ENCODE results near the gene CARMIL3. TPM values are rescaled to one million over a fixed set of nuclear protein-coding genes. Genes with fewer than 3 reads are reported as not detected.

The CARMIL3 gene
- total and polyA plus RNA-seq, 3 experiments from 2014 or later = 0.14 to 1.5 (median 1.2) TPM

DNA sequence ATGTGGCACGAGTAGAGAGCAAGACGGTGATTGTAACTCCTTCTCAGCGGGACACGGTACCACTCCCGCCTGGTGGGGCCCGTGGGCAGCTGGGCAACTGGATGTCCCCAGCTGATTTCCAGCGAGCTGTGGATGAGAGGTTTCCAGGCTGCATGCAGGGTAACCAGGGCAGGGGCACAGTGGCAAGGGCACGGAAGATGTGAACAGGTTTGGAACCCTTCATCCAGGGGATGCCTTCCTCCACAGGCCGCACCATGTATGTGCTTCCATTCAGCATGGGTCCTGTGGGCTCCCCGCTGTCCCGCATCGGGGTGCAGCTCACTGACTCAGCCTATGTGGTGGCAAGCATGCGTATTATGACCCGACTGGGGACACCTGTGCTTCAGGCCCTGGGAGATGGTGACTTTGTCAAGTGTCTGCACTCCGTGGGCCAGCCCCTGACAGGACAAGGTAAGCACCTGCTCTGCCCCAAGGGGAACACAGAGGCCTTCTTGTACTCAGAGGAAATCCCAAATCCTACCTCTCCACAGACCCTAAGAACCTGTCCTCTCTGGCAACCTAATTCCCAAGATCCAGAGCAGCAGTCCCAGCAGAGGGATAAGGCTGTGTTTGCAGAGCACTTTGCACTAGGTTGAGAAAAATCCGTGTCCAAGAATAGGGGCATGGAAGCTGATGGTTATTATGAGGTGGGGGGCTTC is 46.6 kb downstream of the CARMIL3 start:
- no peak overlapping the region for H3K4me3 ChIP-seq (ENCODE audit: low read length)
- peaks cover 15% of the 10 kb centered on the region for H3K4me1 ChIP-seq (ENCODE audit: insufficient read depth, low read length)
- POLR2A ChIA-PET = no interaction called here
- Mint-ChIP-seq H3K4me1 (peaks cover 20 to 23% (median 22%) of the 10 kb centered on the region in 3 donors), H3K9me3 (no peaks in the 10 kb centered on the region), H3K27me3 (no peaks in the 10 kb centered on the region), H3K4me3 (no peak overlapping the region), H3K36me3 (peaks cover 3 to 57% (median 12%) of the 10 kb centered on the region in 3 donors), H3K27ac (peak overlapping the region in 1 of 8 donors; percentile 54)
- no peaks in the 10 kb centered on the region for H3K9me3 ChIP-seq (ENCODE audit: low read length)
- no peaks in the 10 kb centered on the region for H3K36me3 ChIP-seq (ENCODE audit: insufficient read depth, low read length)
- no peaks in the 10 kb centered on the region for H3K27me3 ChIP-seq (ENCODE audit: insufficient read depth, low read length, poor library complexity, severe bottlenecking)
- CTCF ChIA-PET = interaction anchor here (1.2 to 12.1 kb wide), 2 partner anchors 7 to 15 kb away, joined by 4 to 185 read pairs; no protein-coding TSS in a partner anchor
- no peak overlapping the region for H3K27ac ChIP-seq (ENCODE audit: low read depth, low read length)
- no peak for DNase-seq

DNA sequence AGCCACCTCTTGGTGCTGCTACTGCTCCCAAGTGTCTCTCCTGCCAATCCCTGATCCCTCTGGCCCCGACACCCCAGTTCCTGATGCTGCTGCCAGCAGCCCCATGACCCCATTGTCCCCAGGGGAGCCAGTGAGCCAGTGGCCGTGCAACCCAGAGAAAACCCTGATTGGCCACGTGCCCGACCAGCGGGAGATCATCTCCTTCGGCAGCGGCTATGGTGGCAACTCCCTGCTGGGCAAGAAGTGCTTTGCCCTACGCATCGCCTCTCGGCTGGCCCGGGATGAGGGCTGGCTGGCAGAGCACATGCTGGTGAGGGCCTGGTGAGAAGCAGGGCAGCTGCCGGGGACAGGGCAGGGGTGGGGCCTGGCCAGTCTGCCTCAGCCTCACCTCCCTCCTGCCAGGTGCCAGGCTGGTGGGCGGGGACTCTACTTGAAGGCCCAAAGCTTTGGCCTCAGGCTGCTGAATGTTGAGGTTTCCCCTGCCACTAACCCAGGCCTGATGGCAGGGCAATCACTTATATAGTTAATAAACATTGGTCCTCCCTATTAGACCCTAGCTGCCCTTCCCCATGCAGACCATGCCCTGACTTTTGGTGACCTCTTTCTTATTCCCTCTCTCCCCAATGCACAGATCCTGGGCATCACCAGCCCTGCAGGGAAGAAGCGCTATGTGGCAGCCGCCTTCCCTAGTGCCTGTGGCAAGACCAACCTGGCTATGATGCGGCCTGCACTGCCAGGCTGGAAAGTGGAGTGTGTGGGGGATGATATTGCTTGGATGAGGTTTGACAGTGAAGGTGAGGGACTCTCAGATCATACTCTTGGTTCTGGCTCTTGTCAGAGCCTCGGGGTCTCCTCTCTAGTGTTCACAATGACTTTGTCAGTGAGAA is 47.4 kb downstream of the CARMIL3 start:
- Histone ChIP-seq H3K4me1 (ENCODE audit: insufficient read depth, low read length) (peaks cover 10% of the 10 kb centered on the region), H3K4me3 (ENCODE audit: low read length) (no peak overlapping the region), H3K9me3 (ENCODE audit: low read length) (no peaks in the 10 kb centered on the region), H3K36me3 (ENCODE audit: insufficient read depth, low read length) (peaks cover 6% of the 10 kb centered on the region), H3K27me3 (ENCODE audit: insufficient read depth, low read length, poor library complexity, severe bottlenecking) (no peaks in the 10 kb centered on the region), H3K27ac (ENCODE audit: low read depth, low read length) (no peak overlapping the region)
- H3K4me3 Mint-ChIP-seq = no peak overlapping the region
- peaks cover 15 to 19% (median 17%) of the 10 kb centered on the region in 3 donors for H3K4me1 Mint-ChIP-seq
- POLR2A ChIA-PET = no interaction called here
- peaks cover 3 to 63% (median 14%) of the 10 kb centered on the region in 3 donors for H3K36me3 Mint-ChIP-seq
- no peaks in the 10 kb centered on the region for H3K9me3 Mint-ChIP-seq
- no peaks in the 10 kb centered on the region for H3K27me3 Mint-ChIP-seq
- CTCF ChIA-PET = interaction anchor here (1.2 to 12.1 kb wide), 2 partner anchors 6 to 15 kb away, joined by 4 to 185 read pairs; no protein-coding TSS in a partner anchor
- no peak for DNase-seq
- peak overlapping the region in 2 of 8 donors; percentile 54 to 91 for H3K27ac Mint-ChIP-seq

DNA sequence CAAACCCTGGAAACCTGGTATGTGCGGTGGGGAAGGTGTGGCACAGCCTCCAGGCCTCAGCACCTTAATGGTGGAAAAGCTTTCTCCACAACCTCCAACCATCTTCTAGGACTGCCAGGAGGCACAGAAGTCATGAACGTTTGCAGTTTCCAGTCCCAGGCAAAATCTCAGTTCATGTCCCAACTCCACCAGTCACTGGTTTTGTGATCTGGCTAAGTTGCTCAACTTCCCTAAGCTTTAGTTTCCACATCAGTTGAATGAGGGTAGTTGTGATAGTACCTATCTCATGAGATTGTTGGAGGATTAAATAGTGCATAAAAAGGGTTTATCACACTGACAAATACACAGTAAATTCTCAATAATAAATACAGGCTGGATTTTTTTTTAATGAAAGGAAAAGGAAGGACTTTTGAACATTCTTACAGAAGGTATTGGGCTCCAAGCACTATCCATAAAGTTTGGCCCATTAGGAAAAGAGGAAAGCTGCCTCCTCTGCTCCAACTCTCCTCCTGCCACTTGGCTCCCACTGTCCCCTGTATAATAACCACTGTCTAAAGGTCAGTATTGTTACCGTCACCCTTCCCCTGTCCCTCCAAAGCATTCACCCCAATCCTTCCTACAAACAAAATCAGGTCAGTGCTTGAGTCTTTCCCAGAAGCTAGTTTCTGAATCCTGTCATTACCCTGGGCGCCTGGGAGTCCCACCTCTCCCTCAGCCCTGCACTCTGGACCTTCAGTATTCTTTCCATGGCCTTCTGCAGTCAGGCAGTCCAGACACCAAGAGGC is 48.6 kb downstream of the CARMIL3 start:
- peaks cover 6% of the 10 kb centered on the region for H3K36me3 ChIP-seq (ENCODE audit: insufficient read depth, low read length)
- peaks cover 6% of the 10 kb centered on the region for H3K4me1 ChIP-seq (ENCODE audit: insufficient read depth, low read length)
- no peak for DNase-seq
- Mint-ChIP-seq H3K4me1 (peaks cover 9 to 10% (median 9%) of the 10 kb centered on the region in 3 donors), H3K9me3 (no peaks in the 10 kb centered on the region), H3K27ac (peak overlapping the region in 3 of 8 donors; percentile 18 to 88 (median 85)), H3K4me3 (no peak overlapping the region), H3K27me3 (no peaks in the 10 kb centered on the region), H3K36me3 (peaks cover 3 to 64% (median 13%) of the 10 kb centered on the region in 3 donors)
- H3K9me3 ChIP-seq (ENCODE audit: low read length) = no peaks in the 10 kb centered on the region
- no peak overlapping the region for H3K4me3 ChIP-seq (ENCODE audit: low read length)
- no peak overlapping the region for H3K27ac ChIP-seq (ENCODE audit: low read depth, low read length)
- POLR2A ChIA-PET = no interaction called here
- no peaks in the 10 kb centered on the region for H3K27me3 ChIP-seq (ENCODE audit: insufficient read depth, low read length, poor library complexity, severe bottlenecking)
- CTCF ChIA-PET = interaction anchor here (1.2 to 11.6 kb wide), 2 partner anchors 7 to 8 kb away, joined by 6 to 185 read pairs; partner anchors contain the start of gene PCK2

DNA sequence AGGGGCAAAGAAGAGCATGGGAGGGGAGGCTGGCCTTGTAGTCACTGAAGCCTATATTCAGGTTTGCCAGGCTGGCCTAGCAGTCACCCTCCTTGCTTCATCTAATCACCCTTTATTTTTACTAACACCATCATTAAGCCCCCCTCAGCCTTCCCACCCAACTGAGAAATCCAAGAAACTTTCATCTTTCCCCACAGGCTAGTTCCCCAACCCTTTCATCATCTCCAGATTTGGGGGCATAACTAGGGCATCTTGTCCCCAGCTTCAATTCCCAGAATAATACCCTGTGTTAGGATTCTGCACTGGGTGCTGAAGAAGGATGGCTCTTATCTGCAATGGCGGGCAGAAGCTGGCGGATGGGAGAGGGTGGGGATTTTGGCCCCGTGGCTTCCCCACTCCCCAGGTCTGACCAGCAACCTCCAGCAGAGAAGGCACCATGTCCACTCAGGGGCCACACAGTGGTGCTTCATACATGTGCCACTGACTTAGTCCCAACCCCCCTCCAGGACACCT is 49.2 kb downstream of the CARMIL3 start:
- H3K4me3 Mint-ChIP-seq = no peak overlapping the region
- H3K27ac Mint-ChIP-seq = peak overlapping the region in 3 of 8 donors; percentile 39 to 85 (median 82)
- Histone ChIP-seq H3K27me3 (ENCODE audit: insufficient read depth, low read length, poor library complexity, severe bottlenecking) (no peaks in the 10 kb centered on the region), H3K27ac (ENCODE audit: low read depth, low read length) (no peak overlapping the region), H3K4me3 (ENCODE audit: low read length) (no peak overlapping the region), H3K36me3 (ENCODE audit: insufficient read depth, low read length) (peaks cover 6% of the 10 kb centered on the region), H3K9me3 (ENCODE audit: low read length) (no peaks in the 10 kb centered on the region), H3K4me1 (ENCODE audit: insufficient read depth, low read length) (no peaks in the 10 kb centered on the region)
- CTCF ChIA-PET = interaction anchor here (1.2 to 11.6 kb wide), 2 partner anchors 7 to 8 kb away, joined by 6 to 185 read pairs; partner anchors contain the start of gene PCK2
- H3K9me3 Mint-ChIP-seq = no peaks in the 10 kb centered on the region
- no peaks in the 10 kb centered on the region for H3K27me3 Mint-ChIP-seq
- POLR2A ChIA-PET = no interaction called here
- peaks cover 3 to 62% (median 13%) of the 10 kb centered on the region in 3 donors for H3K36me3 Mint-ChIP-seq
- peaks cover 3 to 5% (median 4%) of the 10 kb centered on the region in 3 donors for H3K4me1 Mint-ChIP-seq
- DNase-seq = no peak

DNA sequence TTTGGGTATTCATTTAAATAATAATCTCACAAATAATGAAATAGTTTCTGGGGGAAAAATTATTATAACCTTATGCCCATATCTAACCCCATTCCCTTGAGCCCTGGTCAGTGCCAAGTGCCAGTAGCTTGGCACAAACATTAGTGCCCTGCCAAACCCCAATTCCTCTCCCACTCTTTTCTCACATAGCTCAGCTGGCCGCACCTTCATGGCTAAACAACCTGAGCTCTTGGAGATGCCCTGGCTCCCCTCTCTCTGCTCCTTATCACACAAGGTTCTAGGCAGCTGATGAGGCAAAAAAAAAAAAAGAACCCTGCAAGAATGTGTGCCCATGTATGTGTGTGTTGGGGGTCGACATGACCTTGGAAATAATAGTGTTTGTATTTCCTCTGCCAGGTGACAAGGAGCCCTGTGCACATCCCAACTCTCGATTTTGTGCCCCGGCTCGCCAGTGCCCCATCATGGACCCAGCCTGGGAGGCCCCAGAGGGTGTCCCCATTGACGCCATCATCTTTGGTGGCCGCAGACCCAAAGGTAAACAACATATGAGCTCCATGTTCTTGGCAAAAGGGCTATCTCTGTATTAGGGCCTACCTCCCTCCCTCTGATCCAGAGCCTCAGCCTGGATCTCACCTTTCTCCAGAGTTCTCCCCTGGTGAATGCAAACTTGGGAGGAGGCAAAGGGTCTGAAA is 50.7 kb downstream of the CARMIL3 start:
- no peaks in the 10 kb centered on the region for H3K27me3 Mint-ChIP-seq
- no peak overlapping the region for H3K27ac Mint-ChIP-seq
- Histone ChIP-seq H3K4me3 (ENCODE audit: low read length) (no peak overlapping the region), H3K4me1 (ENCODE audit: insufficient read depth, low read length) (no peaks in the 10 kb centered on the region), H3K9me3 (ENCODE audit: low read length) (no peaks in the 10 kb centered on the region), H3K27ac (ENCODE audit: low read depth, low read length) (no peak overlapping the region), H3K36me3 (ENCODE audit: insufficient read depth, low read length) (peaks cover 6% of the 10 kb centered on the region), H3K27me3 (ENCODE audit: insufficient read depth, low read length, poor library complexity, severe bottlenecking) (no peaks in the 10 kb centered on the region)
- no peaks in the 10 kb centered on the region for H3K9me3 Mint-ChIP-seq
- ChIA-PET POLR2A (interaction anchor here (0.5 to 0.7 kb wide), 2 partner anchors 25 to 230 kb away, joined by 4 read pairs; no protein-coding TSS in a partner anchor), CTCF (interaction anchor here (1.0 to 11.6 kb wide), 2 partner anchors 9 to 44 kb away, joined by 3 to 185 read pairs; partner anchors contain the start of gene PCK2)
- peaks cover 3 to 59% (median 13%) of the 10 kb centered on the region in 3 donors for H3K36me3 Mint-ChIP-seq
- H3K4me1 Mint-ChIP-seq = no peaks in the 10 kb centered on the region
- H3K4me3 Mint-ChIP-seq = no peak overlapping the region
- DNase-seq = no peak

DNA sequence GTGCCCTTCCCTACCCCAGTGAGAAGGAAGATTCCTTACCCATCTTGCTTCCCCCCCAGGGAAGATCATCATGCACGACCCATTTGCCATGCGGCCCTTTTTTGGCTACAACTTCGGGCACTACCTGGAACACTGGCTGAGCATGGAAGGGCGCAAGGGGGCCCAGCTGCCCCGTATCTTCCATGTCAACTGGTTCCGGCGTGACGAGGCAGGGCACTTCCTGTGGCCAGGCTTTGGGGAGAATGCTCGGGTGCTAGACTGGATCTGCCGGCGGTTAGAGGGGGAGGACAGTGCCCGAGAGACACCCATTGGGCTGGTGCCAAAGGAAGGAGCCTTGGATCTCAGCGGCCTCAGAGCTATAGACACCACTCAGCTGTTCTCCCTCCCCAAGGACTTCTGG is 51.6 kb downstream of the CARMIL3 start:
- Mint-ChIP-seq H3K9me3 (no peaks in the 10 kb centered on the region), H3K27ac (peak overlapping the region in 1 of 8 donors; percentile 50), H3K4me3 (no peak overlapping the region), H3K36me3 (peaks cover 3 to 54% (median 13%) of the 10 kb centered on the region in 3 donors), H3K4me1 (peaks cover under 1 to 4% (median 2%) of the 10 kb centered on the region in 3 donors), H3K27me3 (no peaks in the 10 kb centered on the region)
- Histone ChIP-seq H3K4me1 (ENCODE audit: insufficient read depth, low read length) (peaks cover 1% of the 10 kb centered on the region), H3K27me3 (ENCODE audit: insufficient read depth, low read length, poor library complexity, severe bottlenecking) (no peaks in the 10 kb centered on the region), H3K36me3 (ENCODE audit: insufficient read depth, low read length) (peaks cover 6% of the 10 kb centered on the region), H3K4me3 (ENCODE audit: low read length) (no peak overlapping the region), H3K27ac (ENCODE audit: low read depth, low read length) (no peak overlapping the region), H3K9me3 (ENCODE audit: low read length) (no peaks in the 10 kb centered on the region)
- ChIA-PET CTCF (interaction anchor here (0.9 to 11.6 kb wide), 2 partner anchors 10 to 52 kb away, joined by 3 to 185 read pairs; partner anchors contain the start of genes CARMIL3 and PCK2), POLR2A (no interaction called here)
- DNase-seq = no peak

Data from CD8-positive, alpha-beta memory T cell (primary cell).